Body of pancreas (tissue), 4 donors: ENCODE data around the gene EXT2.

Experiments used
- POLR2A ChIP-seq, 3 donors: fragments of 450-650 bp; IDR thresholded peaks; one replicate each; pipeline ENCODE4 v1.6.1; 2016; ENCODE audit warnings: antibody characterized with exemption in 3 of 3, mild to moderate bottlenecking in 2 of 3
- TF ChIP-seq, protein P1 (sequence below), 7 experiments: fragments of 450-650 bp in 4 of 7; fragments of 200-600 bp in 3 of 7; sonication (generic) in 3 of 7; IDR thresholded peaks; one replicate each; pipeline ENCODE4 v1.5.1; 2016 to 2019; ENCODE audit warnings: antibody characterized with exemption in 7 of 7

DNA sequence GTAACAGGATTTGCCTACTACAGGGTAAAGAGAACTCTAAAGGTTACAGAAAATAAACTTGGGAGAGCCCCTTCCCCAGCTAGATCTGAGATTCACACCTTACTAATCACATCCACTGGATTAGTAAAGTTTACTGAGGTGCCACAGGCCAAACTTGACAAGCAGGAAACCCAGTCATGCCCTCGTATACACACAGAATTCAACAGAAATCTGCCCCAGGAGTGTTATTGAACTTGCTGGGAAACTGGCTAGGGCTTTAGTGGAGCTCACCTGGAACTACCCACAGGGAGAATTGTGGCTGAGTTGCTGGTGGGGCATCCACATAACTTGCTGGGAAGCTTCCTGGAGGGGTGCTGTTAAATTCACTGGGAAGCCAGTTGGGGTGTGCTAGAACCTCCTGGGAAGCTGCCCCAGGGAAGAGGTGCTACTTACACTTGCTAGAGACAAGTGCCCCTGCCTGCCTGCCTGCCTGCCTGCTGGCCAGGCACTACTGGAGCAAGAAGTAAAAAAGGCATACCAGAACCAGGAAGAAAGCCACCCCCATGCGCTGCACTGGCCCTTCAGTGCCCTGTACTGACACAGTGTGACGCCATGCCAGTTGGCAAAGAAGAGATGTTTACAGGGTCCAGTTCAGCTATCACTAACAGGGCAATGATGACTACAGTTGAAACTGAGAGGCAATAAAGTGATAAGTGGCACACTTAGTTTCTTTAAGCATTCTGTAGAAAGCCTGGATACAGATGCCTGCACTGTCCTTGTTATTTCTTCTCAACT, 108.0 kb downstream of the EXT2 start:
- TF ChIP-seq, protein P1, sequence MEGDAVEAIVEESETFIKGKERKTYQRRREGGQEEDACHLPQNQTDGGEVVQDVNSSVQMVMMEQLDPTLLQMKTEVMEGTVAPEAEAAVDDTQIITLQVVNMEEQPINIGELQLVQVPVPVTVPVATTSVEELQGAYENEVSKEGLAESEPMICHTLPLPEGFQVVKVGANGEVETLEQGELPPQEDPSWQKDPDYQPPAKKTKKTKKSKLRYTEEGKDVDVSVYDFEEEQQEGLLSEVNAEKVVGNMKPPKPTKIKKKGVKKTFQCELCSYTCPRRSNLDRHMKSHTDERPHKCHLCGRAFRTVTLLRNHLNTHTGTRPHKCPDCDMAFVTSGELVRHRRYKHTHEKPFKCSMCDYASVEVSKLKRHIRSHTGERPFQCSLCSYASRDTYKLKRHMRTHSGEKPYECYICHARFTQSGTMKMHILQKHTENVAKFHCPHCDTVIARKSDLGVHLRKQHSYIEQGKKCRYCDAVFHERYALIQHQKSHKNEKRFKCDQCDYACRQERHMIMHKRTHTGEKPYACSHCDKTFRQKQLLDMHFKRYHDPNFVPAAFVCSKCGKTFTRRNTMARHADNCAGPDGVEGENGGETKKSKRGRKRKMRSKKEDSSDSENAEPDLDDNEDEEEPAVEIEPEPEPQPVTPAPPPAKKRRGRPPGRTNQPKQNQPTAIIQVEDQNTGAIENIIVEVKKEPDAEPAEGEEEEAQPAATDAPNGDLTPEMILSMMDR (IDR thresholded peaks at IDR 0.05) = no peak
- TF ChIP-seq POLR2A (IDR thresholded peaks at IDR 0.05) = no peak
